NCI-H82 treated with DMSO at 0.1 percent for 48 hours (cell line): ENCODE results near the gene PPP1R7.
"Not testable (repeated sequence)": the region's sequence is repeated elsewhere in the genome, so short reads cannot be mapped to it uniquely, and the experiment has no call there.

Experiments
- DNase-seq: peaks from one replicate; lab custom pipeline; 2025; ENCODE audit not compliant: unreplicated experiment; lab: John Stamatoyannopoulos, UW

Gene PPP1R7

GRCh38 chr2:241191081-241191480, 40.8 kb downstream of the PPP1R7 start:
- DNase-seq = no peak

- no peak for DNase-seq
Observed at GRCh38 chr2:241193271-241193670, 43.0 kb downstream of the PPP1R7 start.

DNA sequence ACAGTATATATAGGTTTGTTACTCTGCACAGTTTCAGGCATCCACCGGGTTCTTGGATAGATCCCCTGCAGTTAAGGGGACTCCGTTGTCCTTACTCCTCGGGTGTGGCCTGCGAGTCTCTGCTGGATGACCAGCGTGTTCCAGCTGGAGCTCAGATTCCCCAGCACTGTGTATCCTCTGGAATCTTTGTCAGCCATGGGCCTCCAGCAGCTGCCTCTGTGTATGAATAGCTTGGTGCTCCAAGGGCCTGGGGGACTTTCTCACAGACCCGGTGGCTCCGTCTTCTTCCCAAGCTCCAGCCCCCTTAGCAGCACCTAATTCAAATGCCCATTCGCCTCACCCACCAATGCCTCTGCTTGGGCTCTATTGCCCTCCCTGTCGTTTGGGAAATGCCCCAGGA, 44.5 kb downstream of the PPP1R7 start:
- no peak for DNase-seq

DNA sequence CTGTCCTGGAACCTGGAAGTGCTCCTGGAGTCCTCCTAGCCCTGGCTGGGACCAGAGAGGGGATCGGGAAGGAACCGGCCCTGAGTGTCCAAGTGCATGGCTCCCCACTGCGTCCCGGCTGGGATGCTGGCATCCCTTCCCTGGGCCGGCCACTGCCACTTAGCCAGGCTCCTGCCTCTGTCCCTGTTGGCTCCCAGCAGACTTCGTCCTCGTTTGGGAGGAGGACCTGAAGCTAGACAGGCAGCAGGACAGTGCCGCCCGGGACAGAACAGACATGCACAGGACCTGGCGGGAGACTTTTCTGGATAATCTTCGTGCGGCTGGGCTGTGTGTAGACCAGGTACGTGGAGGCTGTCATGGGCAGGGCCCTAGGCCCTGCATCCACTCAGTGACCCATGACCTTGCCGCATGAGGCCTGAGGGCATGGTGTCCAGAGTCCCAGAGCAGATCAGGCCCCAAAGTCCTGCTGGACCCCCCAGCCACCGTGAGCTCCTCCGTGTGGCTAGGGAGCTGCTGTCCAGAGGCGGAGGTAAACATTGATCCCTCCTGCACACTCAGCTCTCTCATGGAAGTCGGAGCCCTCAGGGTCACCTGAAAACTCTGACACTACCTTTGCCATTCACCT, 45.4 kb downstream of the PPP1R7 start:
- DNase-seq = no peak

DNA sequence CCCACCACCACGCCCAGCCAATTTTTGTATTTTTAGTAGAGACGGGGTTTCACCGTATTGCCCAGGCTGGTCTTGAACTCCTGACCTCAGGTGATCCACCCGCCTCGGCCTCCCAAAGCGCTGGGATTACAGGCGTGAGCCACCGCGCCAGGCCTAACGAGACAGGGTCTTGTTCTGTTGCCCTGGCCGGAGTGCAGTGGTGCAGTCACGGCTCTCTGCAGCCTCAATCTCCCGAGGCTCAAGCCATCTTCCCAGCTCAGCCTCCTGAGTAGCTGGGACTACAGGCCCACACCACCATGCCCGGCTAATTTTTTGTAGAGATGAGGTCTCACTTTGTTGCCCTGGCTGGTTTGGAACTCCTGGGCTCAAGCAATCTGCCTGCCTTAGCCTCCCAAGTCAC, 47.0 kb downstream of the PPP1R7 start:
- not testable (repeated sequence) for DNase-seq

- DNase-seq = no peak
Observed at GRCh38 chr2:241197947-241198346, 47.7 kb downstream of the PPP1R7 start.

- no peak for DNase-seq
Observed at GRCh38 chr2:241198381-241199279, 48.4 kb downstream of the PPP1R7 start.

- DNase-seq = no peak
Observed at GRCh38 chr2:241199286-241199685, 49.0 kb downstream of the PPP1R7 start.

- no peak for DNase-seq
Observed at GRCh38 chr2:241199897-241200821, 49.9 kb downstream of the PPP1R7 start.

- DNase-seq = no peak
Observed at GRCh38 chr2:241200822-241201395, 50.6 kb downstream of the PPP1R7 start.

DNA sequence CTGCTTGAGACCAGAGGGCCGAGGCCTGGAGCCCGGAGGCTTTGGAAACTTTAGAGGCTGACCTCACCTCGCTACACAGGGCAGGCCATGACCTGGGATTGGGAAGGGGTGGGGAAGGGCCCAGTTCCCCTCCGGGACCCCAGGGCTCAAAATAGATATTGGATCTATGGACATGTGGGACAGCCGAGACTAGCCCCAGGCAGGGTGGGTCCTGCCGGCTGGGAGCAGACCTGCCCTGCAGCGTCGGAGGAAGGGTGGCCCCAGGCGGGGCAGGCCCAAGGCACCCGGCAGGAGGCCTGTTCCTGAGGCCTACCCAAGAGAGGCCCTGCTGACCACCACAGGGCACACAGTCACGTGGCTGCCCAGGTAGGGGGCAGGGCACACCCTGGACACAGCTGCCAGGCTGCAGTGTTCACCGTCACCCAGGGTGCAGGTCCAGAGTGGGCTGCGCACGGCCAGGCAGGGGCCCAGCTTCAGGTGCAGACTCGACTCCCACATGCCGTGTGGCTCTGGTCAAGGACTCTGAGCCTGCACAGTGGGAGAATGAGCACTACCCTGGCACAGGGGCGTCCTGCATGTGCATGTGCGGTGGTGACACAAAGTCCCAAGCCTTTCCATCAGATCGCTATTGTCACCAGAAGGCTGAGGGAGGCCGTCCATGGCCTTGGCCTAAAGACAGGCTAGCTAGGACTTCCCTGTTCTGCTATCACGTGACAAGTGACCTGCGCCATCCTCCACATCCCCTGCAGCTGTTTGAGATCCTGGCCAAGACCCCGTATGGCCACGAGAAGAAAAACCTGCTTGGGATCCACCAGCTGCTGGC, 51.4 kb downstream of the PPP1R7 start:
- DNase-seq = no peak

- DNase-seq = no peak
Observed at GRCh38 chr2:241202268-241202585, 52.0 kb downstream of the PPP1R7 start.

- DNase-seq = no peak
Observed at GRCh38 chr2:241202681-241203080, 52.4 kb downstream of the PPP1R7 start.

DNA sequence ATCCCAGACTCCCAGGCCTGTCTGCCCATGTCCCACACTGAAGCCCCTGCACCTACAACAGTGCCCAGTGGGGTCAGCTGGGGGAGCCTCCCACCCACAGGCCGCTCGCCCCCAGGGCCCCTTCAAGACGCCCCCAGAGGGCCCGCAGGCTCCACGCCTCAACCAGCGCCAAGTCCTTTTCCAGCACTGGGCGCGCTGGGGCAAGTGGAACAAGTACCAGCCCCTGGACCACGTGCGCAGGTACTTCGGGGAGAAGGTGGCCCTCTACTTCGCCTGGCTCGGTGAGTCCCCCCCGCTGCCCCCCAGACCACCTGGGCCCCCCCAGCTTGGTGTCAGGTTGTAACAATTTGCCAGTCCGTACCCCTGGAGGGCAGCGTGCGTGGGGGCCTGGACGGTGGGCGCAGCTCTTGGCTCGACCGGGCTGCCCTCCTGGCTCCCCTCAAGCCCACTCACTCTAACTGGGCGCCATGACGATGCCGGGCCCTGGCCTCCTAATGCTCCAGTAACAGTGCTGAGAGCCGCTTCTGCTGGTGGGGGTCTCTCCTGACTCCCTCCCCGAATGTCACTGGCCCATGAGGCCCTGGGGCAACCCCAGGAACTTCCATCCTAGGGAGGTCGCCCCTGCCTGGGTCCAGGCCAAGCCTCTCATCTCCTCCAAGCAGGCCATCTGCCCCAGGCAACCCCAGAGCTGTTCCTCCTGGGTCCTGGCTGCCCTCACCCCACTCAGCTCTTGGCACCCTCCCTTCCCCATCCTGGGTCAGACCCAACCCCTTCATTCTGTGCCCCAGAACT, 53.1 kb downstream of the PPP1R7 start:
- DNase-seq = no peak

DNA sequence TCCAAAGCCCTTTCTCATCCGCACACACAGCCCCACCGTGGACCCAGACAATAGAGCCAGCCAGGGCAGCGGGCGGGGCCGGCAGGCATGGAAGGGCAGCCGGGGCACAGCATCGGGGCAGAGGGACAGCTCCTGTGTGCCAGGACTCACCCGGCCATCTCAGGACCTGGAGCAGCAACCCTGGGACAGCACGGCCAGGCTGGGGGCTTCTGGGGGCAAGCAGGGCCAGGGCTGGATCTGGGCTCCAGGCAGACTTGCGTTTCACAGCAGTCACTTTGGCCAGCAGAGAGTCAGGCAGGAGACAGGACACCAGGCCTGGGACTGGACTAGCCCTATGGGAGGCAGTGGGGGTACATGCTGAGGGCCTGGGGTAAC, 53.7 kb downstream of the PPP1R7 start:
- no peak for DNase-seq

DNA sequence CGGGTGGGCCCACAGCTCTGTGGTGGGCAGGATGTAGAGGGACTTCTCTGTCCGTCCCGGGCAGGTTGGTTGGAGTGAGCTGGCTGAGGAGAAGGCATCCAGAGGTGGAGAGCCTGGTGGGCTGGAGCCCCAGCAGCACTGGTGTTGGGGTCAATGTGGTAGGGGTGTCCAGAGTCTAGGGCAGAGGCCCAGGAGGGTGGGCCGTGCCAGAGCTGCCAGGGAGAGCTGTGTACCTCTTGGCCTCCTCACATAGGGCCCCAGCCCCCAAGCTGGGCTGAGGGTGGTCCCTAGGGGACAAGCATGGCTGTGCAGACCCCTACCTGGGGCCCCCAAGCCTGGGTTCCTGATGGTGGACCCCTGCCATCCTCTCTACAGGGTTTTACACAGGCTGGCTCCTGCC, 54.2 kb downstream of the PPP1R7 start:
- DNase-seq = no peak

GRCh38 chr2:241205086-241205485, 54.8 kb downstream of the PPP1R7 start:
- DNase-seq = no peak

DNA sequence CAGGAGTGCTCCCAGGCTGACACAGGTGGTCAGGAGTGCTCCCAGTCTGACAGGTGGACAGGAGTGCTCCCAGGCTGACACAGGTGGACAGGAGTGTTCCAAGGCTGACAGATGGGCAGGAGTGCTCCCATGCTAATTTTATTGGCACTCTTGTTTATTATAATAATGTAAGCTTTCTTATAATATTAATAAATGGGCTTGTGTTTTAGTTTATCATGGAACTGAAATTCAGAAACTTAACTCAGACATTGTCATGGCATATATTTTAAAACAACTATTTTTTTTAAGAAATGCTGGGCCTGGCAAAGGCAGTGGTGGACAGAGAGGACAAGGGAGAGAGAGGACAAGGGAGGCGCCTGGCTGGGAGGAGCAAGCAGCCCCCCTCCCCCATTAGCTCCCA, 56.9 kb downstream of the PPP1R7 start:
- no peak for DNase-seq

- no peak for DNase-seq
Observed at GRCh38 chr2:241207641-241208040, 57.4 kb downstream of the PPP1R7 start.

GRCh38 chr2:241208058-241208457, 57.8 kb downstream of the PPP1R7 start:
- no peak for DNase-seq
